ENCODE data around the gene NOTCH1.

- TF ChIP-seq TBP (IDR thresholded peaks at IDR 0.05; ENCODE audit: low read depth, low read length), result no peak
- TF ChIP-seq POLR2A (IDR thresholded peaks at IDR 0.05; ENCODE audit: control extremely low read depth in 1 of 2, low read depth in 2 of 2, low read length in 2 of 2), result no peak
- TF ChIP-seq SUZ12 (IDR thresholded peaks at IDR 0.05; ENCODE audit: low read length), result no peak
- TF ChIP-seq TAF1 (IDR thresholded peaks at IDR 0.05; ENCODE audit: low read depth, low read length), result no peak
- no peak for TF ChIP-seq CHD1 (IDR thresholded peaks at IDR 0.05; ENCODE audit: low read depth, low read length)
- TF ChIP-seq CREB1 (IDR thresholded peaks at IDR 0.05), result no peak
- TF ChIP-seq POLR2AphosphoS5 (IDR thresholded peaks at IDR 0.05; ENCODE audit: low read depth, low read length), result no peak
- TF ChIP-seq CTCF (IDR thresholded peaks at IDR 0.05; ENCODE audit: control extremely low read depth in 1 of 3, insufficient read depth in 1 of 3, low read depth in 1 of 3, low read length in 3 of 3), result no peak
- no peak for TF ChIP-seq SIRT6 (IDR thresholded peaks at IDR 0.05; ENCODE audit: low read length)
- no peak for TF ChIP-seq KDM5A (IDR thresholded peaks at IDR 0.05; ENCODE audit: low read length)
- TF ChIP-seq GTF2F1 (IDR thresholded peaks at IDR 0.05; ENCODE audit: borderline replicate concordance, low read depth, low read length), result no peak
These were observed 36.3 kb downstream of the NOTCH1 start for GRCh38 chr9:136509549-136509948.
